OCI-LY1 (cell line): ENCODE data around the gene ESPN.
A peak's percentile ranks its signal among the peaks of the same experiment; 100 is the strongest.

Source experiments
- H2AFZ ChIP-seq: fragments of 200-600 bp; sonication (generic), shearing (Covaris generic); 2 replicates; pipeline ENCODE4 v1.6.0; 2014; ENCODE audit warnings: antibody characterized with exemption, mild to moderate bottlenecking, low read length
- H3F3A ChIP-seq: fragments of 200-600 bp; sonication (generic), shearing (Covaris generic); 2 replicates; pipeline ENCODE4 v1.6.0; 2014; ENCODE audit warnings: mild to moderate bottlenecking, antibody characterized with exemption, low read length, moderate library complexity; ENCODE audit not compliant: insufficient read depth
- H3K27ac ChIP-seq: fragments of 200-600 bp; sonication (generic); 2 replicates; pipeline ENCODE4 v1.5.1; 2014; ENCODE audit warnings: low read length, mixed run types, mild to moderate bottlenecking, low read depth; ENCODE audit not compliant: poor library complexity, severe bottlenecking
- H3K27me3 ChIP-seq: fragments of 200-600 bp; sonication (generic); 2 replicates; pipeline ENCODE4 v1.6.0; 2014; ENCODE audit warnings: antibody characterized with exemption, mild to moderate bottlenecking, low read length, moderate library complexity; ENCODE audit not compliant: insufficient read depth
- H3K36me3 ChIP-seq: fragments of 200-600 bp; sonication (generic); 2 replicates; pipeline ENCODE4 v1.6.1; 2014; ENCODE audit warnings: mild to moderate bottlenecking, antibody characterized with exemption, low read length, moderate library complexity, mixed read lengths; ENCODE audit not compliant: insufficient read depth
- H3K4me1 ChIP-seq: fragments of 200-600 bp; sonication (generic); 2 replicates; pipeline ENCODE4 v1.5.1; 2014; ENCODE audit warnings: mild to moderate bottlenecking, low read length, moderate library complexity; ENCODE audit not compliant: insufficient read depth, severe bottlenecking
- H3K4me2 ChIP-seq: fragments of 200-600 bp; sonication (generic), shearing (Covaris generic); 2 replicates; pipeline ENCODE4 v1.6.1; 2014; ENCODE audit warnings: low read length
- H3K4me3 ChIP-seq: fragments of 200-600 bp; sonication (generic); 2 replicates; pipeline ENCODE4 v1.5.1; 2014; ENCODE audit warnings: low read length, low read depth, mild to moderate bottlenecking, mixed read lengths; ENCODE audit not compliant: poor library complexity, severe bottlenecking
- H3K79me2 ChIP-seq: fragments of 200-600 bp; shearing (Covaris generic); 2 replicates; pipeline ENCODE4 v1.6.1; 2016; ENCODE audit warnings: mixed run types, low read length, mixed read lengths; ENCODE audit not compliant: insufficient read depth
- H3K9ac ChIP-seq: fragments of 200-600 bp; sonication (generic), shearing (Covaris generic); 2 replicates; pipeline ENCODE4 v1.6.1; 2014; ENCODE audit warnings: mild to moderate bottlenecking, low read length, mixed read lengths
- H3K9me2 ChIP-seq: fragments of 200-600 bp; sonication (generic), shearing (Covaris generic); 2 replicates; pipeline ENCODE4 v1.6.1; 2014; ENCODE audit warnings: low read depth, mild to moderate bottlenecking, low read length, mixed read lengths
- H3K9me3 ChIP-seq: fragments of 200-600 bp; shearing (Covaris generic); 2 replicates; pipeline ENCODE4 v1.6.1; 2014; ENCODE audit warnings: low read length, mixed read lengths
- H4K20me1 ChIP-seq: fragments of 200-600 bp; sonication (generic), shearing (Covaris generic); 2 replicates; pipeline ENCODE4 v1.6.0; 2016; ENCODE audit warnings: mild to moderate bottlenecking, low read length; ENCODE audit not compliant: insufficient read depth
- CTCF ChIP-seq: fragments of 200-600 bp; sonication (generic), shearing (Covaris generic); IDR thresholded peaks from 2 replicates; pipeline ENCODE4 v1.5.1; 2017; ENCODE audit warnings: mild to moderate bottlenecking, antibody characterized with exemption, low read length, moderate library complexity, mixed read lengths
- EZH2 ChIP-seq: fragments of 200-600 bp; sonication (generic), shearing (Covaris generic); IDR thresholded peaks from 2 replicates; pipeline ENCODE4 v1.8.0; 2017; ENCODE audit warnings: borderline replicate concordance, mixed run types, mild to moderate bottlenecking, antibody characterized with exemption, low read length, moderate library complexity, mixed read lengths

The ESPN gene

GRCh38 chr1:6410248-6410893 lies 14.2 kb upstream of the ESPN start:
- no peaks in the 10 kb centered on the region for H3K36me3 ChIP-seq
- H3K9me3 ChIP-seq: no peaks in the 10 kb centered on the region
- no peaks in the 10 kb centered on the region for H3K4me1 ChIP-seq
- H3K9me2 ChIP-seq: no peaks in the 10 kb centered on the region
- no peaks in the 10 kb centered on the region for H4K20me1 ChIP-seq
- H3F3A ChIP-seq: no peaks in the 10 kb centered on the region
- no peak overlapping the region for H3K9ac ChIP-seq
- no peak overlapping the region for H2AFZ ChIP-seq
- no peaks in the 10 kb centered on the region for H3K79me2 ChIP-seq
- H3K27ac ChIP-seq: no peak overlapping the region
- H3K27me3 ChIP-seq: peaks cover 10% of the 10 kb centered on the region; the same call in 1 of the 2 replicates
- no peak overlapping the region for H3K4me2 ChIP-seq
- H3K4me3 ChIP-seq: no peak overlapping the region
- TF ChIP-seq EZH2: no peak
- TF ChIP-seq CTCF: no peak

- Histone ChIP-seq H3K27ac (no peak overlapping the region), H2AFZ (no peak overlapping the region), H3K9me2 (no peaks in the 10 kb centered on the region)
These were observed 11.7 kb upstream of the ESPN start for GRCh38 chr1:6412896-6413295.

GRCh38 chr1:6414443-6414844 lies 10.1 kb upstream of the ESPN start:
- H3K9me3 ChIP-seq: no peaks in the 10 kb centered on the region
- H3K79me2 ChIP-seq: no peaks in the 10 kb centered on the region
- no peak overlapping the region for H2AFZ ChIP-seq
- H3K9me2 ChIP-seq: no peaks in the 10 kb centered on the region
- H3K27me3 ChIP-seq: peaks cover 15% of the 10 kb centered on the region
- H3K27ac ChIP-seq: no peak overlapping the region
- no peak overlapping the region for H3K4me3 ChIP-seq
- H3K4me1 ChIP-seq: no peaks in the 10 kb centered on the region
- no peak overlapping the region for H3K4me2 ChIP-seq
- peak; percentile 60 for TF ChIP-seq CTCF
- TF ChIP-seq EZH2: no peak
- H3K36me3 ChIP-seq: no peaks in the 10 kb centered on the region
- H4K20me1 ChIP-seq: no peaks in the 10 kb centered on the region
- H3F3A ChIP-seq: no peaks in the 10 kb centered on the region
- H3K9ac ChIP-seq: no peak overlapping the region

More at GRCh38 chr1:6412896-6413295, 11.7 kb upstream of the ESPN start:
- Histone ChIP-seq H3K9me3 (no peaks in the 10 kb centered on the region), H3K36me3 (no peaks in the 10 kb centered on the region), H3K4me3 (no peak overlapping the region), H3K4me2 (no peak overlapping the region), H3K9ac (no peak overlapping the region), H4K20me1 (no peaks in the 10 kb centered on the region), H3K4me1 (no peaks in the 10 kb centered on the region), H3K27me3 (peaks cover 15% of the 10 kb centered on the region), H3K79me2 (no peaks in the 10 kb centered on the region), H3F3A (no peaks in the 10 kb centered on the region)
- no peak for TF ChIP-seq EZH2
- TF ChIP-seq CTCF: no peak
